ENCODE results near the gene OR6B2. TPM values are rescaled to one million over a fixed set of nuclear protein-coding genes. Genes with fewer than 3 reads are reported as not detected.

OR6B2 gene
- polyA plus RNA-seq, 1 donor from 2014 or later: not detected

- no peak overlapping the region for H3K4me2 ChIP-seq (ENCODE audit: low read length)
- H3K36me3 ChIP-seq (ENCODE audit: insufficient read depth, low read length): no peaks in the 10 kb centered on the region
- H3K9ac ChIP-seq (ENCODE audit: low read length): no peak overlapping the region
- no peaks in the 10 kb centered on the region for H3K27me3 ChIP-seq (ENCODE audit: insufficient read depth, low read depth, low read length)
- no peaks in the 10 kb centered on the region for H3F3A ChIP-seq (ENCODE audit: insufficient read depth, low read length, poor library complexity, severe bottlenecking)
- TF ChIP-seq SMC3 (conservative IDR thresholded peaks at IDR 0.05; ENCODE audit: poor library complexity): peak; percentile 70
- TF ChIP-seq RAD21 (conservative IDR thresholded peaks at IDR 0.05): peak; percentile 65
- TF ChIP-seq, protein P1, sequence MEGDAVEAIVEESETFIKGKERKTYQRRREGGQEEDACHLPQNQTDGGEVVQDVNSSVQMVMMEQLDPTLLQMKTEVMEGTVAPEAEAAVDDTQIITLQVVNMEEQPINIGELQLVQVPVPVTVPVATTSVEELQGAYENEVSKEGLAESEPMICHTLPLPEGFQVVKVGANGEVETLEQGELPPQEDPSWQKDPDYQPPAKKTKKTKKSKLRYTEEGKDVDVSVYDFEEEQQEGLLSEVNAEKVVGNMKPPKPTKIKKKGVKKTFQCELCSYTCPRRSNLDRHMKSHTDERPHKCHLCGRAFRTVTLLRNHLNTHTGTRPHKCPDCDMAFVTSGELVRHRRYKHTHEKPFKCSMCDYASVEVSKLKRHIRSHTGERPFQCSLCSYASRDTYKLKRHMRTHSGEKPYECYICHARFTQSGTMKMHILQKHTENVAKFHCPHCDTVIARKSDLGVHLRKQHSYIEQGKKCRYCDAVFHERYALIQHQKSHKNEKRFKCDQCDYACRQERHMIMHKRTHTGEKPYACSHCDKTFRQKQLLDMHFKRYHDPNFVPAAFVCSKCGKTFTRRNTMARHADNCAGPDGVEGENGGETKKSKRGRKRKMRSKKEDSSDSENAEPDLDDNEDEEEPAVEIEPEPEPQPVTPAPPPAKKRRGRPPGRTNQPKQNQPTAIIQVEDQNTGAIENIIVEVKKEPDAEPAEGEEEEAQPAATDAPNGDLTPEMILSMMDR (IDR thresholded peaks at IDR 0.05; ENCODE audit: poor library complexity, severe bottlenecking): peak; percentile 85
- no peak for TF ChIP-seq REST (IDR thresholded peaks at IDR 0.05; ENCODE audit: borderline replicate concordance)
- no peaks in the 10 kb centered on the region for H4K20me1 ChIP-seq (ENCODE audit: insufficient read depth)
- H2AFZ ChIP-seq (ENCODE audit: low read depth, low read length): no peak overlapping the region
- no peak overlapping the region for H3K27ac ChIP-seq (ENCODE audit: low read length)
- no peaks in the 10 kb centered on the region for H3K9me3 ChIP-seq (ENCODE audit: low read length)
- H3K9me2 ChIP-seq (ENCODE audit: insufficient read depth, low read length): no peaks in the 10 kb centered on the region
- no peak overlapping the region for H3K4me3 ChIP-seq (ENCODE audit: low read length)
- H3K79me2 ChIP-seq (replicated peaks; ENCODE audit: insufficient read depth, low read length): peaks cover 40% of the 10 kb centered on the region
Measured at GRCh38 chr2:240021488-240022104, 8.6 kb downstream of the OR6B2 start.

DNA sequence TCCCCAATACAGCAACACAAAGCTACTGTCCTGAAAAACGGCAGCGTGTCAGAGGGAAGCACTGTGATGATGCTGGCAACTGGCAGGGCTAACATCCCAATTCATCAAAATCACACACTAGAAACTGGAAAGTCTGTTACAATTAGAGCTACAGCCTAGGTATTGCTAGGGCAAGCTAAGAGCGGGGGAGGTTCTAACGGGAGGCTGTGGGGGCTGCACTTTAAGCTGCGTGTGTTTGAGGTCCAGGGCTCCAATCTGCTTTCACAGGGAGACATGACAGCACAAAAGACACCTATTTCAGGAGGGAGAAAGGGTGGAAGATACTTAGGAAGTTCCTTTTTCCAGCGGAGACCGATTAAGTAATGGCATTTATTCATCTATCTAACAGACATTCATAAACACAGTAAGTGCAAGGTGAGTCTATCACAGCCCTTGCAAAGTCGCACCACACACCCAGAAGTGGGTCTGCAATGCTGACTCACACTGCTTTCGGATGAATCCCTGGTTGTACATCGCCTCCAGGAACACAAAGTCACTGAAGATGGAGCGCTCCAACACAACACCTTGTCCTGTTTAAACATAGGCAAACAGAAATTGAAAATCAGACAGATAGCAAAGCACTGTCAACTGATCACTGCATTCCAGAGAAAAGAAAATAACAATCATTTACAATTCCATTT lies 12.0 kb downstream of the OR6B2 start:
- H3K27me3 ChIP-seq (ENCODE audit: insufficient read depth, low read depth, low read length): no peaks in the 10 kb centered on the region
- H3K27ac ChIP-seq (ENCODE audit: low read length): no peak overlapping the region
- H4K20me1 ChIP-seq (ENCODE audit: insufficient read depth): no peaks in the 10 kb centered on the region
- no peaks in the 10 kb centered on the region for H3F3A ChIP-seq (ENCODE audit: insufficient read depth, low read length, poor library complexity, severe bottlenecking)
- peaks cover 23% of the 10 kb centered on the region for H3K79me2 ChIP-seq (replicated peaks; ENCODE audit: insufficient read depth, low read length)
- H2AFZ ChIP-seq (ENCODE audit: low read depth, low read length): no peak overlapping the region
- H3K9me2 ChIP-seq (ENCODE audit: insufficient read depth, low read length): no peaks in the 10 kb centered on the region
- H3K36me3 ChIP-seq (ENCODE audit: insufficient read depth, low read length): no peaks in the 10 kb centered on the region
- TF ChIP-seq POLR2AphosphoS5 (IDR thresholded peaks at IDR 0.05) (no peak), SMC3 (conservative IDR thresholded peaks at IDR 0.05; ENCODE audit: poor library complexity) (no peak), TAF1 (IDR thresholded peaks at IDR 0.05; ENCODE audit: low read depth) (no peak), REST (IDR thresholded peaks at IDR 0.05; ENCODE audit: borderline replicate concordance) (no peak), EZH2 (IDR thresholded peaks at IDR 0.05; ENCODE audit: borderline replicate concordance, insufficient read depth, low read length, poor library complexity, severe bottlenecking) (no peak), RAD21 (conservative IDR thresholded peaks at IDR 0.05) (no peak), EP300 (conservative IDR thresholded peaks at IDR 0.05; ENCODE audit: poor library complexity, severe bottlenecking) (no peak), MXI1 (conservative IDR thresholded peaks at IDR 0.05; ENCODE audit: poor library complexity, severe bottlenecking) (no peak)
- TF ChIP-seq, protein P1 (IDR thresholded peaks at IDR 0.05; ENCODE audit: poor library complexity, severe bottlenecking): no peak
- H3K4me2 ChIP-seq (ENCODE audit: low read length): no peak overlapping the region
- no peak overlapping the region for H3K9ac ChIP-seq (ENCODE audit: low read length)
- H3K4me3 ChIP-seq (ENCODE audit: low read length): no peak overlapping the region
- H3K9me3 ChIP-seq (ENCODE audit: low read length): no peaks in the 10 kb centered on the region

All from neural cell (in vitro differentiated cells).